ENCODE data around the gene SAMD8. TPM values are rescaled to one million over a fixed set of nuclear protein-coding genes. Genes with fewer than 3 reads are reported as not detected.
"Not testable (repeated sequence)": the region's sequence is repeated elsewhere in the genome, so short reads cannot be mapped to it uniquely, and the experiment has no call there.

SAMD8 gene
- total RNA-seq, 4 donors from 2014 or later, result 19.0 to 28.0 (median 27.5) TPM

DNA sequence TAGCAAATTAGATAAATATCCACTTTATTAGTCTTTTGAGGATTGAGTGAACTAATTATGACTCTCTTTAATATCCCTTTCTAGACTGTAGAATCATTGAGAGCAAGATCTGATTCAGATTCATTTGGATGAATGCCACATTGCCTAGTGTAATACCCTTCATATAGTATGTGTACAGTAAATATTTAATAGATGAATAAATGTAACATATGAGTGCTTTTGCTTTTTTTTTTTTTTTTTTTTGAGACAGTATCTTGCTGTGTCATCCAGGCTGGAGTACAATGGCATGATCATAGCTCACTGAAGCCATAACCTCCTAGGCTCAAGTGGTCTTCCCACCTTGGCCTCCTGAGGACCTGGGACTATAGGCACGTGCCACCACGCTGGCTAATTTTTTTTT is 14.8 kb downstream of the SAMD8 start:
- Histone ChIP-seq H3K27me3 (no peaks in the 10 kb centered on the region), H3K36me3 (peaks cover 0 to 21% (median 8%) of the 10 kb centered on the region in 4 donors), H3K9me3 (no peaks in the 10 kb centered on the region), H3K4me1 (peaks cover 32 to 43% (median 39%) of the 10 kb centered on the region in 4 donors), H3K4me3 (no peak overlapping the region), H3K27ac (replicated peaks in 1 of 4) (no peak overlapping the region)
- WGBS, result 97% methylated on average over 2 of the region's 2 CpGs
- DNase-seq (ENCODE audit: extremely low spot score), result no peak
- no peak for TF ChIP-seq POLR2AphosphoS5 (IDR thresholded peaks at IDR 0.05)
- TF ChIP-seq EP300 (IDR thresholded peaks at IDR 0.05), result no peak
- no peak for TF ChIP-seq POLR2A (IDR thresholded peaks at IDR 0.05; ENCODE audit: low read depth)
- TF ChIP-seq, protein P1, sequence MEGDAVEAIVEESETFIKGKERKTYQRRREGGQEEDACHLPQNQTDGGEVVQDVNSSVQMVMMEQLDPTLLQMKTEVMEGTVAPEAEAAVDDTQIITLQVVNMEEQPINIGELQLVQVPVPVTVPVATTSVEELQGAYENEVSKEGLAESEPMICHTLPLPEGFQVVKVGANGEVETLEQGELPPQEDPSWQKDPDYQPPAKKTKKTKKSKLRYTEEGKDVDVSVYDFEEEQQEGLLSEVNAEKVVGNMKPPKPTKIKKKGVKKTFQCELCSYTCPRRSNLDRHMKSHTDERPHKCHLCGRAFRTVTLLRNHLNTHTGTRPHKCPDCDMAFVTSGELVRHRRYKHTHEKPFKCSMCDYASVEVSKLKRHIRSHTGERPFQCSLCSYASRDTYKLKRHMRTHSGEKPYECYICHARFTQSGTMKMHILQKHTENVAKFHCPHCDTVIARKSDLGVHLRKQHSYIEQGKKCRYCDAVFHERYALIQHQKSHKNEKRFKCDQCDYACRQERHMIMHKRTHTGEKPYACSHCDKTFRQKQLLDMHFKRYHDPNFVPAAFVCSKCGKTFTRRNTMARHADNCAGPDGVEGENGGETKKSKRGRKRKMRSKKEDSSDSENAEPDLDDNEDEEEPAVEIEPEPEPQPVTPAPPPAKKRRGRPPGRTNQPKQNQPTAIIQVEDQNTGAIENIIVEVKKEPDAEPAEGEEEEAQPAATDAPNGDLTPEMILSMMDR (IDR thresholded peaks at IDR 0.05), result no peak
- intact Hi-C loops (cut with DNase I), result no loop called here

GRCh38 chr10:75127471-75127870 is 16.0 kb downstream of the SAMD8 start:
- WGBS, result 51% methylated on average over 2 of the region's 2 CpGs
- no peak for DNase-seq (ENCODE audit: extremely low spot score)
- Histone ChIP-seq H3K27me3 (no peaks in the 10 kb centered on the region), H3K9me3 (no peaks in the 10 kb centered on the region), H3K4me3 (no peak overlapping the region), H3K27ac (replicated peaks in 1 of 4) (no peak overlapping the region), H3K36me3 (peaks cover 0 to 21% (median 8%) of the 10 kb centered on the region in 4 donors), H3K4me1 (peaks cover 27 to 43% (median 32%) of the 10 kb centered on the region in 4 donors)
- TF ChIP-seq POLR2A (IDR thresholded peaks at IDR 0.05; ENCODE audit: low read depth) (no peak), EP300 (IDR thresholded peaks at IDR 0.05) (no peak), POLR2AphosphoS5 (IDR thresholded peaks at IDR 0.05) (no peak)
- TF ChIP-seq, protein P1 (IDR thresholded peaks at IDR 0.05), result no peak
- intact Hi-C loops (cut with DNase I), result no loop called here

DNA sequence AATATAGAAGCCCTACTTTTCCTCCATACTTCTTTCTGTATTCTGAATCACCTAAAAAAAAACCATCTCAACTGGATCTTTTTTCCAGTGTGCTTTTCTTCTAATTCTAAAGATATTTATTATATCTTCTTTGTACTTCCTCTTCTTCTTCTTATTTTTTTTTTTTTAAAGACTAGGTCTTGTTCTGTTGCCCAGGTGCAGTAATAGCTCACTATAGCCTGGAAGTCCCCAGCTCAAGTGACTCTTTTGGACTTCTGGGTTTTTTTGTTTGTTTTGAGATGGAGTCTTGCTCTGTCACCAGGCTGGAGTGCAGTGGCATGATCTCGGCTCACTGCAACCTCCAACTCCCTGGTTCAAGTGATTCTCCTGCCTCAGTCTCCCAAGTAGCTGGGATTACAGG is 17.5 kb downstream of the SAMD8 start:
- Histone ChIP-seq H3K36me3 (peaks cover 0 to 16% (median 6%) of the 10 kb centered on the region in 4 donors), H3K4me1 (peaks cover 14 to 33% (median 23%) of the 10 kb centered on the region in 4 donors)
- DNase-seq (ENCODE audit: extremely low spot score); H3K9me3 ChIP-seq; intact Hi-C loops (cut with DNase I); H3K27me3 ChIP-seq; H3K27ac ChIP-seq (replicated peaks in 1 of 4); H3K4me3 ChIP-seq: not testable (repeated sequence)
- 100% methylated on average over 1 of the region's 1 CpG for WGBS

DNA sequence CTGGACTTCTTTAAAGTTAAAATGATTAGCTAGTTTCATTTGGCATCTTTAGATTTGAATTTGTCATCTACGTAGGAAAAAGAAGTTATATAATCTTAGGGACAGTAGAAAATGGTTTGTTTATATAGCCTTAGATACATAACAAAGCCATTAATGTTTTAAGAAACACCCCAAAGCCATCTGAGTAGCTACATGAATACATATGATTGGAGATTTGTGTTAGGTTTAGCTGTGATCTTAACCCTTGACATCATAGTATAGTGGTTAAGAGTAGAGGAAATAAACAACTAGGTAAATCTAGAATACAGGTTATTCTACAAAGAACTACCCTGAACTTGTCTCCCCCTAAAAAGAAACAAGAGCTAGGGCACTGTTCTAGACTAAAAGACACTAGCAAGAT is 18.1 kb downstream of the SAMD8 start:
- no peak overlapping the region for H3K4me3 ChIP-seq
- H3K4me1 ChIP-seq, result peaks cover 11 to 33% (median 21%) of the 10 kb centered on the region in 4 donors
- H3K9me3 ChIP-seq, result no peaks in the 10 kb centered on the region
- H3K27me3 ChIP-seq, result no peaks in the 10 kb centered on the region
- TF ChIP-seq, protein P1 (IDR thresholded peaks at IDR 0.05), result no peak
- no peak for TF ChIP-seq POLR2A (IDR thresholded peaks at IDR 0.05; ENCODE audit: low read depth)
- TF ChIP-seq POLR2AphosphoS5 (IDR thresholded peaks at IDR 0.05), result no peak
- no peak for TF ChIP-seq EP300 (IDR thresholded peaks at IDR 0.05)
- 29% methylated on average over 1 of the region's 1 CpG for WGBS
- H3K27ac ChIP-seq (replicated peaks in 1 of 4), result no peak overlapping the region
- intact Hi-C loops (cut with DNase I), result no loop called here
- H3K36me3 ChIP-seq, result peaks cover 0 to 11% (median 3%) of the 10 kb centered on the region in 4 donors
- no peak for DNase-seq (ENCODE audit: extremely low spot score)

DNA sequence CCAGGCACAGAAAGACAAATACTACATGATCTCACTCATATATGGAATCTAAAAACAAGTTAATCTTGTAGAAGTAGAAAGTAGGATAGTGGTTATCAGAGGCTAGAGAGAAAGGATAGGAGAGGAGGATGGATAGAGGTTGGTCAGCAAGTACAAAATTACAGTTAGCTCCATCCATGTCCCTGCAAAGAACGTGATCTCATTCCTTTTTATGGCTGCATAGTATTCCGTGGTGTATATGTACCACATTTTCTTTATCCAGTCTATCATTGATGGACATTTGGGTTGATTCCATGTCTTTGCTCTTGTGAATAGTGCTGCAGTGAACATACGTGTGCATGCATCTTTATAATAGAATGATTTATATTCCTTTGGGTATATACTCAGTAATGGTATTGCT is 22.2 kb downstream of the SAMD8 start:
- 86% methylated on average over 3 of the region's 3 CpGs for whole genome bisulfite sequencing
- H3K4me1 ChIP-seq, result peaks cover 19 to 41% (median 29%) of the 10 kb centered on the region in 4 donors

GRCh38 chr10:75136346-75136745 is 24.9 kb downstream of the SAMD8 start:
- no peak overlapping the region for H3K4me3 ChIP-seq
- H3K4me1 ChIP-seq, result peaks cover 8 to 32% (median 24%) of the 10 kb centered on the region in 4 donors
- no peaks in the 10 kb centered on the region for H3K27me3 ChIP-seq
- no peaks in the 10 kb centered on the region for H3K36me3 ChIP-seq
- TF ChIP-seq, protein P1 (IDR thresholded peaks at IDR 0.05), result no peak
- no peak overlapping the region for H3K27ac ChIP-seq (replicated peaks in 1 of 4)
- intact Hi-C loops (cut with DNase I), result no loop called here
- H3K9me3 ChIP-seq, result no peaks in the 10 kb centered on the region
- no peak for DNase-seq (ENCODE audit: extremely low spot score)
- WGBS, result 100% methylated on average over 1 of the region's 1 CpG

More for the DNA sequence above, 22.2 kb downstream of the SAMD8 start:
- H3K27me3 ChIP-seq; H3K9me3 ChIP-seq; H3K27ac ChIP-seq (replicated peaks in 1 of 4); intact Hi-C loops (cut with DNase I); DNase-seq (ENCODE audit: extremely low spot score); H3K36me3 ChIP-seq; H3K4me3 ChIP-seq: not testable (repeated sequence)

Data from esophagus muscularis mucosa (tissue), 4 donors.